Epithelial cell of proximal tubule (primary cell): Measurements from ENCODE around the gene CTBP1. TPM values are rescaled to one million over a fixed set of nuclear protein-coding genes. Genes with fewer than 3 reads are reported as not detected.

Experiments
- DNase-seq: peaks from one replicate; pipeline ENCODE4 v3.0.0-alpha.2; 2011; ENCODE audit warnings: low read depth
- H3K4me3 ChIP-seq: 2 replicates; pipeline ENCODE4 v1.5.1; 2011; ENCODE audit warnings: low read depth, mild to moderate bottlenecking, low read length
- total RNA-seq: library from RNA; depleted of rRNA; stranded (reverse); fragments of >200 nt; gene quantifications from 2 replicates; pipeline ENCODE4 v1.2.3, GENCODE V29; 2015
- TF ChIP-seq, protein P1 (sequence below): conservative IDR thresholded peaks from 2 replicates; pipeline ENCODE4 v1.5.1; 2012; ENCODE audit warnings: low read depth, mild to moderate bottlenecking, low read length

CTBP1 gene
- total RNA-seq, 1 donor from 2014 or later = 334 TPM

DNA sequence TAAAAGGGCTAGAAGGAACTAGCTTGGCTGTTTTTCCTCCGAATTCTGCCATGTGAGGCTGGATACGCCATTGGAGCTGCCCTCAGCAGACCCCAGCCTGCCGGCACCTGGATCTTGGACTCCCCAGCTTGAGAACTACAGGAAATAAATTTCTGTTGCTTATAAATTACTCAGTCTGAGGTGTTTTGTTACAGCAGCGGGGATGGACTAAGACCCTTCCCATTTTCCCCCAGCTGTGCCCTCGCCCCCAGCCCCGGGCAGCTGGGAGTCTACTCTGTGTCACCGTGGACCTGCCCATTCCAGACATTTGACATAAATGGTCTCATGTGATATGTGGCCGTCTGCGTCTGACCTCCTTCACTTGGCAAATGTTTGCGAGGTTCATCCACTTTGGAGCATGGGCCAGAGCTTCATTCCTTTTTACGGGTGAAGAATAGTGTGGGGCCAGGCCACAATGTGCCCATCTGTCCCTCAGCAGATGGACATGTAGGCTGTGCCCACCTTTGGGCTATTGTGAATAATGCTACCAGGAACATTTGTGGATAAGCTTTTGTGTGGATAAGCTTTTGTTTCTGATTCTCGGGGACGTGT lies 45.8 kb downstream of the CTBP1 start:
- H3K4me3 ChIP-seq = no peak overlapping the region
- DNase-seq = no peak
- TF ChIP-seq, protein P1, sequence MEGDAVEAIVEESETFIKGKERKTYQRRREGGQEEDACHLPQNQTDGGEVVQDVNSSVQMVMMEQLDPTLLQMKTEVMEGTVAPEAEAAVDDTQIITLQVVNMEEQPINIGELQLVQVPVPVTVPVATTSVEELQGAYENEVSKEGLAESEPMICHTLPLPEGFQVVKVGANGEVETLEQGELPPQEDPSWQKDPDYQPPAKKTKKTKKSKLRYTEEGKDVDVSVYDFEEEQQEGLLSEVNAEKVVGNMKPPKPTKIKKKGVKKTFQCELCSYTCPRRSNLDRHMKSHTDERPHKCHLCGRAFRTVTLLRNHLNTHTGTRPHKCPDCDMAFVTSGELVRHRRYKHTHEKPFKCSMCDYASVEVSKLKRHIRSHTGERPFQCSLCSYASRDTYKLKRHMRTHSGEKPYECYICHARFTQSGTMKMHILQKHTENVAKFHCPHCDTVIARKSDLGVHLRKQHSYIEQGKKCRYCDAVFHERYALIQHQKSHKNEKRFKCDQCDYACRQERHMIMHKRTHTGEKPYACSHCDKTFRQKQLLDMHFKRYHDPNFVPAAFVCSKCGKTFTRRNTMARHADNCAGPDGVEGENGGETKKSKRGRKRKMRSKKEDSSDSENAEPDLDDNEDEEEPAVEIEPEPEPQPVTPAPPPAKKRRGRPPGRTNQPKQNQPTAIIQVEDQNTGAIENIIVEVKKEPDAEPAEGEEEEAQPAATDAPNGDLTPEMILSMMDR = no peak

DNA sequence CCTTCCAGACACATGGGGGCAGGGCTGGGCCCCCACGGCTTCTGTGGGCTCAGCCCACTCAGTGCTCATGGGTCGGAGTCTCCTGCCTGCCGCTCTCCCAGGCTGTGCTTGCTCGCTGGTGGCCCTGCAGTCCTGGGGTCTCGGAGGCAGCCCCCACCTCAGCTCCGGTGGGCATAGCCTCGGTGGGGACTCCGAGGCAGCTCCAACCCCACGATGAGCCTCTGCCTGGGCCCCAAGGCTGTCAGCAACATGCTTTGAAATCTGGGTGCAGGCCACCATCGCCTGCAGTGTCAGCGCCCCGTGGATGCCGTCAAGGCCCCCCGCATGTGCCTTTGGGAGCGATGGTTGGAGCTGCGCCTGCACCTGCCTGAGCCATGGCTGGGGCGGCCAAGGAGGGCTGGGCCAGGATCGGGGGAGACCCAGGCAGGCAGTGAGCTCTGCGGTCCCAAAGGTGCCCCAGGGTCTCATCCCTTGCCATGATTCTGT lies 46.4 kb downstream of the CTBP1 start:
- TF ChIP-seq, protein P1 = no peak
- DNase-seq = no peak
- H3K4me3 ChIP-seq = no peak overlapping the region

DNA sequence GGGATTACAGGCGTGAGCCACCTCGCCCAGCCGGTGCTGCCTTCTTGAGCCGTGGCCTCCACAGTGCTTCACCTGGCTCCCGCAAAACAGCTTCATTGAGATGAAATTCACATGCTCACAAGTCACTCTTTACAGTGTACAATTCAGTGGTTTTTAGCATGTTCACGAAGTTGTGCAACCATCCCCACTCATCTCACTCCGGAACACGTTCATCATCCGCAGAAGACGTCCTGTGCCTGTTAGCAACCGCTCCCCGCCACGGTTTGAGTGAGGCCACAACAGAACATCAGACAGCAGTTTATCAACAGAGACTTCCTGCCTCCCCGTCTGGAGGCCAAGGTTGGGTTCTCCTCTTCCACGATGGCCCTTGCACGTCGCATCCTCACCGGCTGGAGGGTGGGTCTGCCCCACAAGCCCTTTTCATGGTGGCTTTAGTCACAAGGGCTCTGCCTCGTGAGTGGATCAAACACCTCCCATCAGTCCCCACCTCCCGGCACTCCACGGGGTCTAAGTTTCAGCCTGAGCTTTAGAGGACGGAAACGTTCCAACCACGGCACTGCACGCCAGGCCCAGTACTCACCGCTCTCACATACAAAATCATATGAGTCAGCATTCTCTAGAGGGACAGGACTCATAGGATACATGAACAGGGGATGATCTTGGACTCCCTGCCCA lies 46.9 kb downstream of the CTBP1 start:
- TF ChIP-seq, protein P1 = no peak
- no peak for DNase-seq
- no peak overlapping the region for H3K4me3 ChIP-seq

DNA sequence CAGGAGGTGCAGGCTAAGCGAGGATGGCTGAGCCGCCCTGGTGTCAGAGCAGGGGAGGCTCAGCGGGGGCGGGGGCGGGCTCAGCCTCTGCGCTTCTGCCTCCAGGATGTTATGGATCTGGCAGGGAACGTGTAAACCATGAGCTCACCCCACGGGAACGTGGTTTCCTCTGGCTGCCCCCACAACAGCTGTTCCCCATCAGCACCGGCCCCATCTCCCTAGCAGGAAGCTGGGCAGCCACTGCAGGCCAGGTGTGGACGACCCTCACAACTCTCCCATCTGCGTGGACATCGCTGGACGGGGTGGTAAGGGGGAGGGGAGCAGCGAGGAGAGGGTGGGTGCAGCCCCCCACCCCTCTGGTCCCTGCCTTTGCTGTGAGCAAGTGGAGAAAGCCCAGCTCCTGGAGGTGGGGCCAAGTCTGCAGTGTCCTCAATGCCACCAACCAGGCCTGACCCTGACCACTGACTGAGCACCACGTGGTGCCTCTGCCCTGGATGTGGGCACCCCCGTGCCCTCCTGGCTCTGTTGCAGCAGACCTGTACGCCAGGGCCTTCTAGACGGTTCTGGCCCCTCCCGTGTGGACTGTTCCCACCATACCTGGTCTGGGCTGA lies 48.4 kb downstream of the CTBP1 start:
- no peak overlapping the region for H3K4me3 ChIP-seq
- no peak for DNase-seq
- TF ChIP-seq, protein P1 = no peak

DNA sequence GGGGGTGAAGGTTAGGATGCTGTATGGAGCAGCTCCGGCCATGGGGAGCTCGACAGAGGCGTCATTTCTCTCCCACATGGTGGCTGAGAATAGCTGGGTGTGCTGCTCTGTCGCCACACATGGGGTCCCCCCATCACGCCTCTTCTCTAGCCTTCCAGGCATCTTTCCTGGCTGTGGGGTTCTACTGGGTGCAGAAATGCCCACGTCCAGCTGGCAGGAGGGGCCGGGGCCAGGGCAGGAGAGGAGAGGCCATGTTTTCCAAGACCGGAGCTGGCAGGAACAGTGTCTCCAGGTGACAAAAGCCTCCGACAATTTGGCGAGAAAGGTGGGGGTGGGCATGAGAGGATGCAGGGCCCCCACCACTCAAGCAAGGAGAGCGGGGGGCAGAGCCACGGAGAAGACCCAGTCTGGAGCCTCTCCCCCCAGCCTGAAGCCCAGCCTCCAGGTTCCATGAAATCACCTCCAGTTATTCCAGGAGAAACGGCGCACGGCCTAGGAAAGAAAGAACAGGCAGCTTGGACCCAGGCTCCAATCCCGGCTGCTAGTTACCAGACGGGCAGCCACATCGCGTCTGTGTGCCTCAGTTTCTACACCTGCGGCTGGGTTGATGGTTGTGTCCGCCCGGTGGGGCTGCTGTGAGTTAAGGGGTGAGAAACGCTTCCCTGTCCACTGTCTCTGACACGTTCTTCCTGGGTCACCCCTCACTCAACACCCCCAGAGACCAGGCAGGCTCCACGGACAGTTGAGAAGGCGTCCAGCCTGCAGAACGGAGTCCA lies 49.2 kb downstream of the CTBP1 start:
- H3K4me3 ChIP-seq = no peak overlapping the region
- DNase-seq = no peak
- TF ChIP-seq, protein P1 = no peak

DNA sequence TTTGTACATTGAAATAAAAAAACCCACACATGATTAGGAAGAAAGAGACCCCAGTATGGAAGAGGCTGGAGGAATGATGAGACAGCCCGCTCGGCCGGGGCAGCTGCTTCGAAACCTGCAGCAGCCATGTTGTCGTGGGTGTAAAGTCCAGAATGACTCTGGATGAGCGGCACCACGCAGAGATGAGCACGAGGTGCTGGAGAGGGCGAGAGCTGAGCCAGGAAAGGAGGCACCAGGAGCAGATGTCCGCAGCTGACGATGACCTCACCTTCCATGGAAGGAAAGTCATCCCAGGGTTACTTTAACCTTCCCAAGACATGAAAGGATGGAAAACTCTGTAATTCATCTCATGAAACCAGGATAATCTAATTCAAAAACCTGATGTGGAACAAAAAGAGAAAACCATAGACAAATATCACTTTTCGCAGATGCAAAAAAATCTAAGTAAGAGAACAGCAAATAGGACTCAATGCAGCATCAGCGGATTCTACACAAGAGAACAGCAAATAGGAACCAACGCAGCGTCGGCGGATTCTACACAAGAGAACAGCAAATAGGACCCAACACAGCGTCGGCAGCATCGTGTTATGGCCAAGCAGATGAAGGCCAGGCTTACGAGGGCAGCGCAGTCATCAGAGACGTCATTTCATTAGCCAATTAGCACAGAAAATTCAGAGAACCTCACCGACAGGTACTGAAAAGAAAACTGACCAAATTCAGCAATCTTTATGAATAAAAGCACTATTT lies 50.7 kb downstream of the CTBP1 start:
- no peak overlapping the region for H3K4me3 ChIP-seq
- TF ChIP-seq, protein P1 = no peak
- no peak for DNase-seq
